ENCODE data around the gene PPP1R10.

PPP1R10 gene

DNA sequence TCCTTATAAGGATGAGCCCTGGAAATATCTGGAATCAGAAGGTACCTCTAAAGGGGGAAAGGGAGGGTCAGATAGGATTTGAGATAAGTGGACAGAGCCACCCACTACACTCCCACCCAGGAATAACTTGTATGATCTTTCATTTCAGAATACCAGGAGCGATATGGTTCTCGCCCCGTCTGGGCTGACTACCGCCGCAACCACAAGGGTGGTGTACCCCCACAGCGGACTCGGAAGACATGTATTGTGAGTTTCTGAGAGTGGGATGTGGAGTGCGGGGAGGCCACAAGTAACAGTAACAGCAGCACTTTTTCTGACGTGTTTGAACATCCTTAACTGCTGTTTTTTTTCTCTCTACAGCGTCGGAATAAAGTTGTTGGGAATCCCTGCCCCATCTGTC is 2.5 kb upstream of the PPP1R10 start:
- TF ChIP-seq CTCF (IDR thresholded peaks at IDR 0.05; ENCODE audit: low read depth, low read length): no peak
- H3K4me3 ChIP-seq (ENCODE audit: low read depth, low read length): no peak overlapping the region
- no peak for DNase-seq (ENCODE audit: low read depth, low spot score)
- in situ Hi-C loops (cut with HindIII; ENCODE audit: low sequenced_read_pairs): no loop called here

GRCh38 chr6:30618270-30618797 is 1.3 kb upstream of the PPP1R10 start:
- in situ Hi-C loops (cut with HindIII; ENCODE audit: low sequenced_read_pairs): no loop called here
- H3K4me3 ChIP-seq (ENCODE audit: low read depth, low read length): peak overlapping the region; percentile 67
- TF ChIP-seq CTCF (IDR thresholded peaks at IDR 0.05; ENCODE audit: low read depth, low read length): no peak
- no peak for DNase-seq (ENCODE audit: low read depth, low spot score)

GRCh38 chr6:30617565-30618269 is 674 bp upstream of the PPP1R10 start, which contains the start of gene MRPS18B:
MRPS18B (plus strand) TSS chr6:30617840; CDS start chr6:30617866, 26 bp downstream.
- in situ Hi-C loops (cut with HindIII; ENCODE audit: low sequenced_read_pairs): no loop called here
- peak within 1 kb of the TSS; percentile 96 for H3K4me3 ChIP-seq (ENCODE audit: low read depth, low read length)
- DNase-seq (ENCODE audit: low read depth, low spot score): peak; percentile 99
- TF ChIP-seq CTCF (IDR thresholded peaks at IDR 0.05; ENCODE audit: low read depth, low read length): no peak

GRCh38 chr6:30615958-30616810 is 859 bp downstream of the PPP1R10 start:
- DNase-seq (ENCODE audit: low read depth, low spot score): peak; percentile 29
- no peak for TF ChIP-seq CTCF (IDR thresholded peaks at IDR 0.05; ENCODE audit: low read depth, low read length)
- H3K4me3 ChIP-seq (ENCODE audit: low read depth, low read length): peak overlapping the region; percentile 96
- in situ Hi-C loops (cut with HindIII; ENCODE audit: low sequenced_read_pairs): no loop called here

- TF ChIP-seq CTCF (IDR thresholded peaks at IDR 0.05; ENCODE audit: low read depth, low read length): no peak
- in situ Hi-C loops (cut with HindIII; ENCODE audit: low sequenced_read_pairs): no loop called here
- peak; percentile 89 for DNase-seq (ENCODE audit: low read depth, low spot score)
- H3K4me3 ChIP-seq (ENCODE audit: low read depth, low read length): peak overlapping the region; percentile 96
These were observed 1.7 kb downstream of the PPP1R10 start for GRCh38 chr6:30615219-30615957.

GRCh38 chr6:30614843-30615218 is 2.2 kb downstream of the PPP1R10 start:
- peak overlapping the region; percentile 96 for H3K4me3 ChIP-seq (ENCODE audit: low read depth, low read length)
- in situ Hi-C loops (cut with HindIII; ENCODE audit: low sequenced_read_pairs): no loop called here
- no peak for TF ChIP-seq CTCF (IDR thresholded peaks at IDR 0.05; ENCODE audit: low read depth, low read length)
- peak; percentile 99 for DNase-seq (ENCODE audit: low read depth, low spot score)
